Measurements from ENCODE around the gene NEAT1.
"Not testable (repeated sequence)": the region's sequence is repeated elsewhere in the genome, so short reads cannot be mapped to it uniquely, and the experiment has no call there.

NEAT1 gene

GRCh38 chr11:65456418-65456817, 33.8 kb downstream of the NEAT1 start:
- no peak for DNase-seq

GRCh38 chr11:65459552-65459951, 37.0 kb downstream of the NEAT1 start:
- no peak for DNase-seq

- DNase-seq = not testable (repeated sequence)
These were observed 42.9 kb downstream of the NEAT1 start for GRCh38 chr11:65465471-65465870.

- not testable (repeated sequence) for DNase-seq
These were observed 44.7 kb downstream of the NEAT1 start for GRCh38 chr11:65467306-65467705.

GRCh38 chr11:65468874-65469333, 46.3 kb downstream of the NEAT1 start:
- DNase-seq = peak; percentile 75

GRCh38 chr11:65470433-65471049, 47.9 kb downstream of the NEAT1 start:
- DNase-seq = no peak

GRCh38 chr11:65471447-65471891, 48.9 kb downstream of the NEAT1 start:
- peak; percentile 47 for DNase-seq

- DNase-seq = not testable (repeated sequence)
These were observed 50.1 kb downstream of the NEAT1 start for GRCh38 chr11:65472588-65473277.

GRCh38 chr11:65473278-65473860, 50.8 kb downstream of the NEAT1 start:
- no peak for DNase-seq

GRCh38 chr11:65474864-65475263, 52.3 kb downstream of the NEAT1 start:
- no peak for DNase-seq

GRCh38 chr11:65476632-65477148, 54.1 kb downstream of the NEAT1 start:
- DNase-seq = no peak

- peak; percentile 89 for DNase-seq
These were observed 54.8 kb downstream of the NEAT1 start for GRCh38 chr11:65477149-65477965.

GRCh38 chr11:65478388-65479183, 56.0 kb downstream of the NEAT1 start:
- no peak for DNase-seq

GRCh38 chr11:65479184-65480145, 56.9 kb downstream of the NEAT1 start:
- DNase-seq = no peak

GRCh38 chr11:65482306-65482850, 59.8 kb downstream of the NEAT1 start:
- no peak for DNase-seq

- DNase-seq = no peak
These were observed 63.3 kb downstream of the NEAT1 start for GRCh38 chr11:65485920-65486219.

GRCh38 chr11:65486570-65487466, 64.2 kb downstream of the NEAT1 start:
- no peak for DNase-seq

- DNase-seq = peak; percentile 57
These were observed 65.1 kb downstream of the NEAT1 start for GRCh38 chr11:65487467-65488272.

All from CD4-positive, alpha-beta T cell treated with Interleukin-21 for 1 hour (primary cell).